GM21529 (cell line): ENCODE data around the gene TXLNA.
A peak's percentile ranks its signal among the peaks of the same experiment; 100 is the strongest.
"Not testable (repeated sequence)": the region's sequence is repeated elsewhere in the genome, so short reads cannot be mapped to it uniquely, and the experiment has no call there.

ENCODE experiments used
- ATAC-seq: cut with Tn5 transposase; IDR thresholded peaks from one replicate; pipeline ENCODE4 v1.9.1; 2021; ENCODE audit not compliant: unreplicated experiment

Gene TXLNA

DNA sequence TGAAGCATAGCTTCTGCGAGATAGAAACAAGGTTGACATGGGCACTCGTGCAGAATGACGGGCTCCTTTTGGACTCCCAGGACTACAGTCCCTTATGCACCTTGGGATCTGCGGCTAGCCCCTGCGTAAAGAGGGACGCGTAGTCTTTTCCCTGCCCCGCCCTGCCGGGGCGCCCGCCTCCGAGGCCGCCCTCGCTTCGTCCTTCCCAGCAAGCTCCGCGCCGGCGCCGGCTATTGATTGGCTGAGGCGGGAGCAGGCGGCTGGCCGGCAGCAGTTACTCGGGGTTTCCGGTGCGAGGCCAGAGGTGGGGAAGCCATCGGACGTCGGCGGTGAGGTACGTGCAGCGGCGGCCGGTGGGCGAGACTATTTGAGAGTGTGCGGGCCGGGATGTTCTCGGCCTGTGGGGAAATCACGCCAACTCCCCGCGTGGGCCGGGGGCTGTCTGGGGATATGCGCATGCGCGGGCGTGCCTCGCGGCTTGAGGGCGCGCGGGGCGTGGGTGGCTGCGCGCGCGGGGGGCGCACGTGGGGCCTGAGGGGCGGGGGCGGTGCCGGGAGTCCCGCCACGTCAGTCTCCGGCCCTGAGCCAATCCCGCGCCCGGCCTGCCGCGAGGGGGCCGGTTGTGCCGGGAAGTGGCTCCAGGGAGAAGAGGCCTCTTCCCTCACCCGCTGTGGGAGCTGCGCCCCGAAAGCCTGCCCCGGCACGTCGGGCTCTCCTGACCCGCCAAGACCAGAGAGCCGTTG is at the start of gene TXLNA:
TXLNA (plus strand) TSS at position 233 of the 743 bp plus-strand sequence. CDS start 671 bp downstream, outside the sequence.
- peak; percentile 83 for ATAC-seq

DNA sequence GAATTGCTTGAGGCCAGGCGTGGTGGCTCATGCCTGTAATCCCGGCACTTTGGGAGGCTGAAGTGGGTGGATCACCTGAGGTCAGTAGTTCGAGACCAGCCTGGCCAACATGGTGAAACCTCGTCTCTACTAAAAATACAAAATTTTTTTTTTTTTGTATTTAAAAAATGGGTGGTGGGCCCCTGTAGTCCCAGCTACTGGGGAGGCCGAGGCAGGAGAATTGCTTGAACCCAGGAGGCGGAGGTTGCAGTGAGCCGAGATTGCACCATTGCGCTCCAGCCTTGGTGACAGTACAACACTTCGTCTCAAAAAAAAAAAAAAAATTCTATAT is 45.6 kb upstream of the TXLNA start:
- not testable (repeated sequence) for ATAC-seq

DNA sequence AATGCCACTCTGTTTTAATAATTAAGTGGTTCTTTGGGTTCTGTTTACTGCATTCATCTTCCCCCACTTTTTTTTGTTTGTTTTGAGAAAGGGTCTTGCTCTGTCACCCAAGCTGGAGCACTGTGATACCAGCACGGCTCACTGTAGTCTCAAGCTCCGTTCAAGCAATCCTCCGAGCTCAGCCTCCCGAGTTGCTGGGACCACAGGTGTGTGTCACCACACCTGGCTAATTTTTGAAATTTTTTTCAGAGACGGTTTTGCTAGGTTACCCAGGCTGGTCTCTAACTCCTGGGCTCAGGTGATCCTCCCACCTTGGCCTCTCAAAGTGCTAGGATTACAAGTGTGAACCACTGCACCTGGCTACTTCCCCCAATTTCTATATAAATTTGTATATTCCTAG is 42.4 kb upstream of the TXLNA start:
- no peak for ATAC-seq

DNA sequence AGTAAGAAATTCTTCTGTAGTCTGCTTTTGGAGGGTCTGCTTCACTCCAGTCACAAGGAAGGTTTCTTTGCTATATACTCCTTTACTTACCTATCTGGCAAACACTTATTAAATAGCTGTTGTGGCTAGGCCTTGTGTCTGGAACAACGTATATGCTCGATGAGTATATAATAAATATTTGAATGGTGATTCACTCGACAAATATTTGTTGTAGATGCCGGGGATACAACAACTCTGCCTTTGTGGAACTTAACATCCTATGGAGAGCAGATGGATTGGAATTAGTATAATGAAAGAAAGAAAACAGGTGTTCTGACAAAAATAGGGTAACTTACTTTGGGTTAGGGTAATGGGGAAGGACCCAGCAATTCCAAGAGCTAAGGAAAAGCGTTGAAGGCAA is 40.5 kb upstream of the TXLNA start:
- ATAC-seq: no peak

DNA sequence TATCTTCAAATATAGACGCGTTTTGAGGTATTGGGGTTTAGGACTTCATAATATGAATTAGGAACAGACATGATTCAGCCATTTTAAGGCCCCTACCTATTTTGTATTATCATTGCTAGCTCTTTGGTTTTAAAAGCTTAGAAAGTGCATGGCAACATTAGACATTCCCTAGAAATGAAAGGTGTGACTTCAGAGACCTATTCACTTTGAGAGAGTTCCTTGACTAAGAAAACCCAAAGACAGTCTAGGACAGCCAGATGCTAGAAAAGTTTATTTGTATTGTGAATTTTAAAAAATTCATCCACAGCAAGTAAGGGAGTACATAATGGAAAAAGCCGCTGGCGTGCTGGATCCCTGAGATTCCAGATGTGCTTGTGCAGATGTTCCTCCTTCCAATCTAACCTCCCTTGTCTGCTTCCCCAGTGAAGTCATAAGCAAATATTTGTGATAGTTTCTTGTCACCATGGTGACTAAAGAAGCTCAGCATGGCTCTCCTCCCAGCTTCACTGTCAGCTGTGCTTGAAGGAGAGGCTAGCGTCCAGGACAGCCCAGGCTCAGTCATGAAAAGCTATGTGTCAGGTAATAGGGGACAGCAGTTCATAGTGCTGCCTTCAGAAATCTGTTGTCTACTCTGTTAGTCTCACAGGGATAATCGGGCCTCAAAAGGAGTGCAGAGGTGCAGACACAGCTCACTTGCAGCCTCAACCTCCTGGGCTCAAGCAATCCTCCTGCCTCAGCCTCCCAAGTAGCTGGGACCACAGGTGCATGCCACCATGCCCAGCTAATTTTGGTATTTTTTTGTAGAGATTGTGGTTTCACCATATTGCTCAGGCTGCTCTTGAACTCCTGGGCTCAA is 36.8 kb upstream of the TXLNA start:
- ATAC-seq: no peak

DNA sequence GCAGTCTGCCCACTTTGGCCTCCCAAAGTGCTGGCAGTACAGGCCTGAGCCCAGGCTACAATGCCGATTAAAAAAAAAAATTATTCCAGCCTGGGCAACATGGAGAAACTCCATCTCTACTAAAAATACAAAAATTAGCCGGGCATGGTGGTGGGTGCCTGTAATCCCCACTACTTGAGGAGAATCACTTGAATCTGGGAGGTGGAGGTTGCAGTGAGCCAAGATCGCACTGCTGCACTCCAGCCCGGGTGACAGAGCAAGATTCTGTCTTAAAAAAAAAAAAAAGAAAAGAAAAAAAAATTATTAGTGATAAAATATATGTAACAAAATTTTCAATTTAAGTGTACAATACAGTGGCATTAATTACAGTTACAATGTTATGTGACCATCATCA is 36.2 kb upstream of the TXLNA start:
- ATAC-seq: not testable (repeated sequence)

DNA sequence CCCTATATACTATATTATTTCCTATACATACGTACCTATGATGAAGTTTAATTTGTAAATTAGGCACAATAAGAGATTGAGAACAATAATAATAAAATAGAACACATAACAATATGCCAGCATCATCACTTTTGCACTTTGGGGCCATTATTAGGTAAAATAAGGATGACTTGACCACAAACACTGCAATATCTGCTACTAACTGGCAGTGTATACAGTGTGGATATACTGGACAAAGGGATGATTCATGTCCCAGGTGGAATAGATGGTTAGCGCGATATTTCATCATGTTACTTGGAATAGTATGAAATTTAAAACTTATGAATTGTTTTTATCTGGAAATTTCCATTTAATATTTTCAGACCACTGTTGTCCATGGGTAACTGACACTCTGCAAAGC is 35.4 kb upstream of the TXLNA start:
- no peak for ATAC-seq

DNA sequence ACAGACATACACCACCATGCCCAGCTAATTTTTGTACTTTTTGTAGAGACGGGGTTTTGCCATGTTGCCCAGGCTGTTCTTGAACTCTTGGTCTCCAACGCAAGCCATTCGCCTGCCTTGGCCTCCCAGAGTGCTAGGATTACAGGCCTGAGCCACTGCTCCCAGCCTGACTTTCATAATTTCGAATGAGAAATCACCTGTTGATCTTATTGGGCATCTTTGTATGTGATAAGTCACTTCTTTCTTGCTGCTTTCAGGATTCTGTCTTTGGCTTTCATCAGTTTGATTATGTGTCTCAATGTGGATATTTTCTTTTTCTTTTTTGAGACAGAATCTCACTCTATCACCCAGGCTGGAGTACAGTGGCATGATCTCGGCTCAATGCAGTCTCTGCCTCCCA is 31.7 kb upstream of the TXLNA start:
- ATAC-seq: not testable (repeated sequence)

DNA sequence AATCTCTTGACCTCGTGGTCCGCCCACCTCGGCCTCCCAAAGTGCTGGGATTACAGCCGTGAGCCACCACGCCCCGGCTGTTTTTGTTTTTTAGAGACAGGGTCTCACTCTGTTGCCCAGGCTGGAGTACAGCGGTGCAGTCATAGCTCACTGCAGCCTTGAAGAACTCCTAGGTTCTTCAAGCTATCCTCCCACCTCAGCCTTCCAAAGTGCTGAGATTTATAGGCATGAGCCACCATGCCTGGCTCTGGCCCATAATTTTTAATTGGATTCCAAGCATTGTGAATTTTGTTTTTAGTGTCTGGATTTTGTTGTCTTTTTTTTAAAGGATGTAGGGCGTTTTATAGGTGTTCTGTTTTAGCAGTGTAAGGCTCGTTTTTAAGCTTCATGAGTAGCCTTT is 28.6 kb upstream of the TXLNA start:
- no peak for ATAC-seq

DNA sequence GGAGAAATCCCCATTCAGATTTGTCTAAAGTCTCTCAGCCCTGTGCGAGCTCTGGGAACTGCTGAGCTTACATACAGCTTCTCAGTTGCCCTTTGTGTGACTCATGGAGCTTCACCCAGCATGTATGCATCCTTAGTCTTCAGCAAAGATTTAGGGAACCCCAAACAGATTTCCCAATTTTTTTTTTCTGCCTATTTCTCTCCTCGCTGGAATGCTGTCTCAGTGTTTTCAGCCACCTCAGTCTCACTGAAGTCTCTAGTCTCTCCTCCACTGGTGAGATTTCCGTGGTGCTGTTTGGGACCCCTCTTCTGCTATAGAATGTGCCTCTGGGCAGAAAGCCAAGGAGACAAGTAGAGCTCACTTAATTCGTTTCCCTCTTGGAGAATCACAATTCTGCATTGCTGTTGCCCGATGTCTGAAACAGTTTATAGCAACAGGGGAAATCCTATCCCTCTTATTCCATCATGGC is 28.1 kb upstream of the TXLNA start:
- ATAC-seq: no peak

DNA sequence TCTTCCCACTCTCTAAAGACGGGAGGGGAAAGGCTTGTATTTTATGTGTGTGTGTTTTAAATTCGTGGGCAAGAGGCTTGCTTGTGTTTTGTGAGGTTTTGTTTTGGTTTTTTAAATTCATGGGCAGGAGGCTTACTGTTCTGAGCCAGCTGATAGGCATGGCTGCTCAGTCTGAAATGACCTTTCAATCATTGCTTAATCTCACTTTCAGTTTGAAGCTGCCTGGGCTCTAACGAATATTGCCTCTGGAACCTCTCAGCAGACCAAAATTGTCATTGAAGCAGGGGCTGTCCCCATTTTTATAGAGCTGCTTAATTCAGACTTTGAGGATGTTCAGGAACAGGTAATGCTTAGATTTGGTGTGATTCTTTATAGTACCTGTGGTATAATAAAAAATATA is 20.3 kb upstream of the TXLNA start:
- ATAC-seq: no peak

DNA sequence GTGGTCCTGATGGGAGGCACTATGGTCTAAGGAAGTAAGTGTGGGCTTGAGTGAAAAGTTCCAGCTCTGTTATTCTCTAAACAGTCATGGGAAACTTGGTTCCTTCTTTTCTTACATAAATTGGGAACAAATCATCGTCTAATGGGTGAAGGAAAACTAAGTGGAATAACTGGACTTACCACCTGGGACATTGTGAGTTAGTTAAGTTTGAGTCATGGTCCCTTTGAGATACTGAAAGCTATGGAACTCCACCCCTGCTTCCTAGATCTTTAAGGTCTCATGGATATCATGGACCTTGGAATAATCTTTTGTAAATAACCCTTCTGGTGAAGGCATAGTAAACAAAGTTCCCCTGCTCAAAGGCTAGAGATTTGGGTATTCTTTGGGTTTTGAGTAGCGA is 16.1 kb upstream of the TXLNA start:
- no peak for ATAC-seq

DNA sequence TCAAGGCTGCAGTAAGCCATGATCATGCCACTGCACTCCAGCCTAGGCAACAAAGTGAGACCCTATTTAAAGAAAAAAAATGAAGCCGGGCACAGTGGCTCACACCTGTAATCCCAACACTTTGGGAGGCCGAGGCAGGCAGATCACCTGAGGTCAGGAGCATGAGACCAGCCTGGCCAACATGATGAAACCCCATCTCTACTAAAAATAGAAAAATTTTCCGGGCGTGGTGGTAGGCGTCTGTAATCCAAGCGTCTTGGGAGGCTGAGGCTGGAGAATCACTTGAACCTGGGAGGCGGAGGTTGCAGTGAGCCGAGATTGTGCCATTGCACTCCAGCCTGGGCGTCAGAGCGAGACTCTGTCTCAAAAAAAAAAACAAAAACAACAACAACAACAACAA is 13.8 kb upstream of the TXLNA start:
- not testable (repeated sequence) for ATAC-seq

DNA sequence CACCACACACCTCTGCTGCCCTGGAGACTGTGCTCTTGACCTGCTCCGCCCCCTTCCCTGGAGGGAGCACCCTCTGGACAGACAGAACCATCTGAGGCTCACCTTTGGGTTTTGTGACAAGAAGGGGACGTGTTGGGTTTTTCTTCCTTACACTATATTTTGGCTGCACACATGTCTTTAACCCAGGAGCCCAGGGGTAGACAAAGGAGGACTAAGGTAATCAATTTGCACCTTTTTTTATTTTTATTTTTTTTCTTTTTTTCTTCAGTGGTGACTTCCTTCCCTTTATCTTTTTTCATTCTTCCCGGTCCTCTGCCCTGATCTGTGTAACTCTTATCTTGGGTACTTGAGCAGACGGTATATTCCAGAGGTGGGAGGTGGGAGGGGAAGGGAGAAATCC is 8.5 kb upstream of the TXLNA start:
- ATAC-seq: no peak

DNA sequence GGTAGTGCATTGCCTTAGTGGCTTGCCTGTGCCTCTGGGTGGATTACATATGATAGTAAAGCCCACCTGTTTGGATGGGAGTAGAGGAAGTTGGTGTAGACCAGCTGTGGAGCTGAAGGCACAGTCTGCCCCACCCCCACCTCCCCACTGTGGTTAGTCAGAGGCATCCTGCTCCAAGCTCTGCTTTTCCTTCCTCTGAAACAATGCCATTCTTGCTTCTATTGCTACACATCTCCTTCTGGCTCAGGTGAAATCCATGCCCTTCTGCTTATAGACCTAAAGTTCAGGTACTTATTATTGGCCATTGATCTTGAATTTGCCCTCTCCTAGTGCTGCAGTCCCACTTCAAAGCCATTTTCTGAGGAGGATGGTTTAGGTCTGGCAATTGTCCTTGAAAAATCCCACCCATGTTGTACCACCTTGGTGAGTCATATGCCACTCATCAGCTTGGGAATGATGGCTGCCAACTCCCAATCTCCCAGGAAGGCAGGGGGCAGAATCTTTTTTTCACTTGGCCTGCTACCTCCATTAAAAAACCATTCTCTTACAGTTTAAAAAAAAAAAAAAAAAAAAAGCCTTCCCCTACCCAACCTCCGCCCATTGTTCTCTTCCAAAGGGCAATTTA is 6.7 kb upstream of the TXLNA start:
- ATAC-seq: no peak

DNA sequence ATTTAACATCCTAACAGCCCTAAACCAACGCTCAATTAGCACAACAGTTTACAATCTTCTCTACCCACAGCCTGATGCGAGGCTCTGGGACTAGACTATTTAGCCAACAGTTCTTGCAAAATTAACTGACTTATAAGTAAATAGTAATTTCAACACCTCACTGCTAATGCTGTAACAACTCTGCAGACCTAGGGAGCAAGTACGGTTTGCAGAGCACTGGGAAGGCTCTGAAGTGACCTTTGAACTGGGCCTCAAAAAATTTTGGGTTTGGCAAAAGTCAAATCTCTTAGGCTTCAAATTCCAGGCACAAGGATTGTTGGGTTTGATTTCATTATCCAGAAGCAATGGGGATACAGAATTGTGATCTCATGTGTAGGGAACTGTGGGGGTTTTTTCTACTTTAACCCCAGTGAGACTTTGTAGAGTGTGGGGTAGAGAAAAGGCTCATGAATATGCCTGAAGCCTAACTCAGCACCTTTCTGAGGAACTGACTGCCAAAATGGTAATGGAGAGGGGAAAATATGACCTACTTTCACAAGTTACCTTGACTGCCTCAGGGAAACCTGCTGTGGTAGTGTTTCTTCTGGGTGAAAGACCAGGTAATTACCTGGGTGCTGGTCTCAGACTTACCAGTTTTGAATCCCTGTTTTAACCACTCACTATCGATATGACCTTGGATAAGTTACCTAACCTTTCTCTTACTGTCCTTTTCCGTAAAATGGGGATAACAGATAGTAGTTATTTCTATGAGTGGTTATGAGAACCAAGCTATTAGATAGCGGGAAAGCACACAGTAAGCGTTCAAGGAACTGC is 889 bp upstream of the TXLNA start:
- no peak for ATAC-seq

DNA sequence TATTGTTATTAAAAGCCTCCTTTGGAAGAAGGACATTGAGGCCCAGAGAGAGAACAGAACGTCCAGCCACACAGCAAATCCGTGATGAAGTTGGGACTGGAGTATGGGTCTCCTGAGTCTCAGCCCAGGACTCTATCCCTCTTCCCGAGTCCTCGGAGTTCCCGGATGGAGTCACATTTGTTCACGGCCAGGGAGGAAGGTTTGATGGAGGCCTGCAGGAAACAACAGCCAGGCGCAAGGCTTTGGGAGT is 357 bp upstream of the TXLNA start:
- no peak for ATAC-seq

DNA sequence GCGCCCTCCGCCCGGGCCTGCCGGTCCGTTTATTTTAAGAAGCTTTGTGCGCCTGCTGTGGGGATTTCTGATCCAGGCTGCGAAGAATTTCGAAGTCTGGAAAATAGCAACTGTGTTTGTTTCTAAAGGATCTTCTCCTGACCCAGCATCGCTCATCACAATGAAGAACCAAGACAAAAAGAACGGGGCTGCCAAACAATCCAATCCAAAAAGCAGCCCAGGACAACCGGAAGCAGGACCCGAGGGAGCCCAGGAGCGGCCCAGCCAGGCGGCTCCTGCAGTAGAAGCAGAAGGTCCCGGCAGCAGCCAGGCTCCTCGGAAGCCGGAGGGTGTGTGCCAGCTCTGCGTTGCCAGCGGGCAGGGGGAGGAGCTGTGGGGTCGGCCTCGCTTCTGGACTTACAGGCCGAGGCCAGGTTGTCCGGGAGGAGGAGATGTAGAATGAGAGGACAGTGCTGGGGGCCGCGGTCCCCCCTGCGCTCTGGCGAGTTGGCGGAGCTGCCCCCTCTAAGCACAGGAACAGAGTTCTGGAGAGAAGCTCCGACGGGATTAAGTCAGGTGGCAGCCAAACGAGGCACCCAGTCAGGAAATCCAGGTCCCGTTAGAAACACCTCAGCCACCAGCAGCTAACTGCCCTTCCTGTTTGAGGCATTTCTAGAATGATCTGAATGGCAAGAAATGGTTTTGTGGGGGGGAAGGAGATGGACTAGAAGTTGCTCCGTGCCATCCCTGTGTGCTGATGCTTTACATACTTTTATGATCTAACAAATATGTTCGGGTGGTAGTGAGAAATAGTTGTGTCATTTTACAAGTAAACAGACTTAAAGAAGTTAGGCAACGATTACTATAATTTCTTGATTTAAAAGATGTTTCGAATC is 948 bp downstream of the TXLNA start:
- peak; percentile 15 for ATAC-seq

DNA sequence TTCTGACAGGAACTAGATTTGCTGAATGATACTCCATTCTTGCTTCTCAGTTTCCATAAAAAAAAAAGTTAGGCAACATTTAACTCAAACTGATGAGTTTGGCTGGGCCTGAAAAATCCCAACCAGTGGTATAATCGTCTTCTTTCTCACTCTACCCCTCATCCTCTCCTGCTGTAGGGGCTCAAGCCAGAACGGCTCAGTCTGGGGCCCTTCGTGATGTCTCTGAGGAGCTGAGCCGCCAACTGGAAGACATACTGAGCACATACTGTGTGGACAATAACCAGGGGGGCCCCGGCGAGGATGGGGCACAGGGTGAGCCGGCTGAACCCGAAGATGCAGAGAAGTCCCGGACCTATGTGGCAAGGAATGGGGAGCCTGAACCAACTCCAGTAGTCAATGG is 1.6 kb downstream of the TXLNA start:
- ATAC-seq: no peak

DNA sequence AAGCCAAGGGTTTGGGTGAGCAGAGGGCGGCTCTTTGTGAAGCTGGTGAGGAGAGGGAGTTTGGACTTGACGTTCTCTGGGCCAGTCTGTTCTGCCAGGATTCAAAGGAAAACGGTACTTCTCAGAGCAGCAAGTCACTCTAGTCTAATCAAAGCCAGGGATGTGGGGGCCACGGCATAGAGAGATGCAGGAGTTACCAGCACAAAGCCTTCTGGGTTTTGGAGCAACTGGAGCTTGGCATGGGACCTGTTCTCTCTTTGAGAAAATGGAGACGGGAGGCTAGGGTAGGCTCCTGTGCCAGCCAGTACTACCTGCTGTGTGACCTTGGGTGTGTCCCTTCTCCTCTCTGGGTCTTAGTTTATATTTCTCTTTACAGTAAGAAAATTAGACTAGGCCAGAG is 2.1 kb downstream of the TXLNA start:
- ATAC-seq: no peak
